HCT116 (cell line): ENCODE results near the gene AQP12B. TPM values are rescaled to one million over a fixed set of nuclear protein-coding genes. Genes with fewer than 3 reads are reported as not detected.

Source experiments
- ATAC-seq: fragments of 200-7000 bp; cut with Tn5 transposase; 2 replicates; pipeline ENCODE4 v1.9.1; 2020; ENCODE audit warnings: mild to moderate bottlenecking, moderate library complexity
- BruUV-seq: library from RNA; stranded (reverse); fragments of 400-500 nt; replicated peaks from 2 replicates; lab custom pipeline; 2021; lab: Mats Ljungman, UMichigan
- CTCF ChIA-PET: fragments of 300-600 bp; sonication (Branson Sonifier 250); formaldehyde crosslinking; loops from one replicate; lab custom pipeline; 2021; ENCODE audit warnings: antibody characterized with exemption; lab: Charles Lee
- POLR2A ChIA-PET: fragments of 300-600, 350-600 bp; sonication (Branson Sonifier 250); formaldehyde crosslinking; loops from one replicate; lab custom pipeline; 2021; ENCODE audit warnings: antibody characterized with exemption; lab: Charles Lee
- RAD21 ChIA-PET, 2 experiments: fragments of 300-600 bp; sonication (Branson Sonifier 250); formaldehyde crosslinking; loops; one replicate each; lab custom pipeline; 2023; ENCODE audit warnings: low total read pairs in 2 of 2; ENCODE audit not compliant: uncharacterized antibody in 2 of 2, unreplicated experiment in 2 of 2, low non-redundant PET in 1 of 2; lab: Charles Lee
- DNase-seq: peaks from one replicate; pipeline ENCODE4 v3.0.0-alpha.2; 2010; ENCODE audit warnings: low read depth, low spot score
- H2AFZ ChIP-seq: fragments of 200-600 bp; shearing (Covaris generic), sonication (generic); 2 replicates; pipeline ENCODE4 v1.6.1; 2017; ENCODE audit warnings: low read depth, mixed run types, mixed read lengths, antibody characterized with exemption, low read length; ENCODE audit not compliant: poor library complexity, severe bottlenecking
- H3K27ac ChIP-seq: 2 replicates; pipeline ENCODE4 v1.5.1; 2012; ENCODE audit warnings: low read depth, low read length
- H3K27me3 ChIP-seq: fragments of 200-600 bp; sonication (generic); 2 replicates; pipeline ENCODE4 v1.6.1; 2016; ENCODE audit warnings: mixed run types, low read length, mixed read lengths; ENCODE audit not compliant: insufficient read depth
- H3K36me3 ChIP-seq, 2 experiments: fragments of 200-500 bp in 1 of 2; fragments of 200-600 bp in 1 of 2; sonication (Bioruptor generic) in 1 of 2; sonication (generic) in 1 of 2; 2 replicates each; pipeline versions ENCODE4 v1.5.1 to v1.6.1; 2014 to 2016; ENCODE audit warnings: low read length in 2 of 2, inconsistent platforms in 1 of 2, mixed read lengths in 1 of 2, mixed run types in 1 of 2; ENCODE audit not compliant: insufficient read depth in 2 of 2, control insufficient read depth in 1 of 2
- H3K4me1 ChIP-seq, 2 experiments: fragments of 200-600 bp in 1 of 2; sonication (generic) in 1 of 2; 2 replicates each; pipeline versions ENCODE4 v1.5.1 to v1.6.1; 2012 to 2017; ENCODE audit warnings: low read length in 2 of 2, inconsistent platforms in 1 of 2, mild to moderate bottlenecking in 1 of 2, mixed read lengths in 1 of 2, mixed run types in 1 of 2, moderate library complexity in 1 of 2; ENCODE audit not compliant: insufficient read depth in 2 of 2, control insufficient read depth in 1 of 2
- H3K4me2 ChIP-seq: fragments of 200-600 bp; sonication (generic); 2 replicates; pipeline ENCODE4 v1.6.1; 2017; ENCODE audit warnings: mixed run types, low read length, mixed read lengths
- H3K4me3 ChIP-seq, 2 experiments: fragments of 200-600 bp in 1 of 2; sonication (generic) in 1 of 2; replicated peaks in 1 of 2; 2 replicates each; pipeline ENCODE4 v1.5.1; 2011 to 2016; ENCODE audit warnings: low read length in 2 of 2, control low read depth in 1 of 2, low read depth in 1 of 2, mild to moderate bottlenecking in 1 of 2, mixed read lengths in 1 of 2, mixed run types in 1 of 2
- H3K79me2 ChIP-seq: fragments of 200-600 bp; sonication (generic); 2 replicates; pipeline ENCODE4 v1.6.1; 2017; ENCODE audit warnings: mild to moderate bottlenecking, mixed run types, low read length, moderate library complexity, mixed read lengths; ENCODE audit not compliant: insufficient read depth
- H3K9ac ChIP-seq: fragments of 200-600 bp; sonication (generic); 2 replicates; pipeline ENCODE4 v1.6.1; 2016; ENCODE audit warnings: low read length, mixed read lengths
- H3K9me2 ChIP-seq: fragments of 200-600 bp; sonication (generic), shearing (Covaris generic); 2 replicates; pipeline ENCODE4 v1.6.1; 2017; ENCODE audit warnings: mixed run types, mild to moderate bottlenecking, moderate library complexity; ENCODE audit not compliant: insufficient read depth
- H3K9me3 ChIP-seq, 2 experiments: fragments of 200-500 bp in 1 of 2; fragments of 200-600 bp in 1 of 2; sonication (Bioruptor generic) in 1 of 2; sonication (generic) in 1 of 2; 2 replicates each; pipeline ENCODE4 v1.6.1; 2014 to 2017; ENCODE audit warnings: low read length in 2 of 2, mixed read lengths in 2 of 2, inconsistent platforms in 1 of 2, low read depth in 1 of 2, mild to moderate bottlenecking in 1 of 2, mixed run types in 1 of 2, moderate library complexity in 1 of 2; ENCODE audit not compliant: control insufficient read depth in 1 of 2, insufficient read depth in 1 of 2
- H4K20me1 ChIP-seq: fragments of 200-600 bp; sonication (generic), shearing (Covaris generic); 2 replicates; pipeline ENCODE4 v1.6.1; 2017; ENCODE audit warnings: mixed run types, mild to moderate bottlenecking, moderate library complexity; ENCODE audit not compliant: insufficient read depth
- CBX3 ChIP-seq: IDR thresholded peaks from 2 replicates; pipeline ENCODE4 v1.6.1; 2012; ENCODE audit warnings: low read depth
- CEBPB ChIP-seq: IDR thresholded peaks from 2 replicates; pipeline ENCODE4 v1.6.1; 2012; ENCODE audit warnings: low read depth
- ELF1 ChIP-seq: IDR thresholded peaks from 2 replicates; pipeline ENCODE4 v1.6.1; 2012; ENCODE audit warnings: low read depth, borderline replicate concordance
- EZH2 ChIP-seq: fragments of 200-600 bp; sonication (generic); IDR thresholded peaks from 2 replicates; pipeline ENCODE4 v1.6.1; 2017; ENCODE audit warnings: antibody characterized with exemption, mixed run types
- FOSL1 ChIP-seq: IDR thresholded peaks from 2 replicates; pipeline ENCODE4 v1.6.1; 2012; ENCODE audit warnings: low read depth
- JUND ChIP-seq: IDR thresholded peaks from 2 replicates; pipeline ENCODE4 v1.6.1; 2012
- RAD21 ChIP-seq: IDR thresholded peaks from 2 replicates; pipeline ENCODE4 v1.6.1; 2012; ENCODE audit warnings: low read depth, mild to moderate bottlenecking
- SIN3A ChIP-seq: IDR thresholded peaks from 2 replicates; pipeline ENCODE4 v1.6.1; 2012; ENCODE audit warnings: low read depth
- SP1 ChIP-seq: IDR thresholded peaks from 2 replicates; pipeline ENCODE4 v1.6.1; 2012; ENCODE audit warnings: low read depth
- SRF ChIP-seq: IDR thresholded peaks from 2 replicates; pipeline ENCODE4 v1.6.1; 2012; ENCODE audit warnings: low read depth
- TCF7L2 ChIP-seq: IDR thresholded peaks from 2 replicates; pipeline ENCODE4 v1.7.0; 2011; ENCODE audit warnings: borderline replicate concordance, inconsistent platforms; ENCODE audit not compliant: insufficient read depth, insufficient read length; ENCODE audit errors: extremely low read depth
- ZNF274 ChIP-seq: fragments of 200-500 bp; sonication (Bioruptor generic); IDR thresholded peaks from 2 replicates; pipeline ENCODE4 v1.6.1; 2014; ENCODE audit warnings: mild to moderate bottlenecking, low read depth, low read length, inconsistent platforms
- intact Hi-C: fragments of 100-400 bp; cut with micrococcal nuclease; formaldehyde crosslinking; loops from 2 replicates; pipeline ENCODE4 v1.10.0; 2022
- total RNA-seq: library from RNA; stranded (reverse); gene quantifications from one replicate; pipeline ENCODE4 v1.2.1, GENCODE V29; 2021; ENCODE audit not compliant: unreplicated experiment
- TF ChIP-seq, protein P1 (sequence below): IDR thresholded peaks from 2 replicates; pipeline ENCODE4 v1.6.1; 2012; ENCODE audit warnings: low read depth
- TF ChIP-seq, protein P2 (sequence below): IDR thresholded peaks from 2 replicates; pipeline ENCODE4 v1.6.1; 2012
- TF ChIP-seq, protein P3 (sequence below), 3 experiments: fragments of 200-600 bp in 1 of 3; sonication (generic) in 1 of 3; IDR thresholded peaks in 2 of 3; conservative IDR thresholded peaks in 1 of 3; 2 replicates each; pipeline ENCODE4 v1.5.1; 2012 to 2017; ENCODE audit warnings: low read depth in 2 of 3, low read length in 2 of 3, antibody characterized with exemption in 1 of 3, borderline replicate concordance in 1 of 3, control low read depth in 1 of 3, mild to moderate bottlenecking in 1 of 3, mixed read lengths in 1 of 3, mixed run types in 1 of 3, moderate library complexity in 1 of 3; ENCODE audit not compliant: insufficient read depth in 1 of 3
- TF ChIP-seq, protein P4 (sequence below): IDR thresholded peaks from 2 replicates; pipeline ENCODE4 v1.6.1; 2011; ENCODE audit warnings: mild to moderate bottlenecking, low read length, moderate library complexity; ENCODE audit not compliant: insufficient replicate concordance; ENCODE audit errors: extremely low read depth

AQP12B gene
- total RNA-seq, 1 experiment from 2014 or later: not detected

DNA sequence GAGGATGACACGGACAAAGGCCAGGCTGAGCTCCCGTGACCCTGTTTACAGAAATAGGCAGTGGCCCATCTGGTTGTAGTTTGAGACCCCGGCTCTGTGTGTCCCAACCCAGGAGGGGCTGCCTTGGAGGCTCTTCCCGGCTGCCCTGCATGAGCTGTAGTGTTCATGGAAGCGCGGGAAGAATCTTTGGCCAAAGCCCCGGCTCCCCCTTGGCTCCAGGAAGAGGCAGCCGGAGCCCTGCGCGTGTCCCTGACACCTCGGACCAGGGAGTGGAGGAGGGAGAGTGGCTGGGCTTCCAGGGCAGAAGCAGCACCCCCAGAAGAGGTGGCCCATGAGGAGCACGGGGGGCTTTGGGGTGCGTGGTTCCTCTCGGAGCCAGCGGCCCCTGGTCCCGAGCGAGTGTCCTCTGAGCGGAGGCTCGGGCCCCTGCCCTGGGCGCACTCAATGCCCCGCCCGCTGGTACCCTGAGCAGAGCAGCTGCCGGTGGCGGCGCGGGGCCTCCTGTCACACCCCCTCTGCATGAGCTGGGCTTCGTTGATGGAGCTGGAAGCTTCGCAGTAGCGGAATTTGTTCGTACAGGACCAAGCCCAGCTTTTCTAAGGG, 35.7 kb downstream of the AQP12B start (continued):
- TF ChIP-seq, protein P1, sequence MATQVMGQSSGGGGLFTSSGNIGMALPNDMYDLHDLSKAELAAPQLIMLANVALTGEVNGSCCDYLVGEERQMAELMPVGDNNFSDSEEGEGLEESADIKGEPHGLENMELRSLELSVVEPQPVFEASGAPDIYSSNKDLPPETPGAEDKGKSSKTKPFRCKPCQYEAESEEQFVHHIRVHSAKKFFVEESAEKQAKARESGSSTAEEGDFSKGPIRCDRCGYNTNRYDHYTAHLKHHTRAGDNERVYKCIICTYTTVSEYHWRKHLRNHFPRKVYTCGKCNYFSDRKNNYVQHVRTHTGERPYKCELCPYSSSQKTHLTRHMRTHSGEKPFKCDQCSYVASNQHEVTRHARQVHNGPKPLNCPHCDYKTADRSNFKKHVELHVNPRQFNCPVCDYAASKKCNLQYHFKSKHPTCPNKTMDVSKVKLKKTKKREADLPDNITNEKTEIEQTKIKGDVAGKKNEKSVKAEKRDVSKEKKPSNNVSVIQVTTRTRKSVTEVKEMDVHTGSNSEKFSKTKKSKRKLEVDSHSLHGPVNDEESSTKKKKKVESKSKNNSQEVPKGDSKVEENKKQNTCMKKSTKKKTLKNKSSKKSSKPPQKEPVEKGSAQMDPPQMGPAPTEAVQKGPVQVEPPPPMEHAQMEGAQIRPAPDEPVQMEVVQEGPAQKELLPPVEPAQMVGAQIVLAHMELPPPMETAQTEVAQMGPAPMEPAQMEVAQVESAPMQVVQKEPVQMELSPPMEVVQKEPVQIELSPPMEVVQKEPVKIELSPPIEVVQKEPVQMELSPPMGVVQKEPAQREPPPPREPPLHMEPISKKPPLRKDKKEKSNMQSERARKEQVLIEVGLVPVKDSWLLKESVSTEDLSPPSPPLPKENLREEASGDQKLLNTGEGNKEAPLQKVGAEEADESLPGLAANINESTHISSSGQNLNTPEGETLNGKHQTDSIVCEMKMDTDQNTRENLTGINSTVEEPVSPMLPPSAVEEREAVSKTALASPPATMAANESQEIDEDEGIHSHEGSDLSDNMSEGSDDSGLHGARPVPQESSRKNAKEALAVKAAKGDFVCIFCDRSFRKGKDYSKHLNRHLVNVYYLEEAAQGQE: no peak
- TF ChIP-seq, all 23 proteins: peak for 0

DNA sequence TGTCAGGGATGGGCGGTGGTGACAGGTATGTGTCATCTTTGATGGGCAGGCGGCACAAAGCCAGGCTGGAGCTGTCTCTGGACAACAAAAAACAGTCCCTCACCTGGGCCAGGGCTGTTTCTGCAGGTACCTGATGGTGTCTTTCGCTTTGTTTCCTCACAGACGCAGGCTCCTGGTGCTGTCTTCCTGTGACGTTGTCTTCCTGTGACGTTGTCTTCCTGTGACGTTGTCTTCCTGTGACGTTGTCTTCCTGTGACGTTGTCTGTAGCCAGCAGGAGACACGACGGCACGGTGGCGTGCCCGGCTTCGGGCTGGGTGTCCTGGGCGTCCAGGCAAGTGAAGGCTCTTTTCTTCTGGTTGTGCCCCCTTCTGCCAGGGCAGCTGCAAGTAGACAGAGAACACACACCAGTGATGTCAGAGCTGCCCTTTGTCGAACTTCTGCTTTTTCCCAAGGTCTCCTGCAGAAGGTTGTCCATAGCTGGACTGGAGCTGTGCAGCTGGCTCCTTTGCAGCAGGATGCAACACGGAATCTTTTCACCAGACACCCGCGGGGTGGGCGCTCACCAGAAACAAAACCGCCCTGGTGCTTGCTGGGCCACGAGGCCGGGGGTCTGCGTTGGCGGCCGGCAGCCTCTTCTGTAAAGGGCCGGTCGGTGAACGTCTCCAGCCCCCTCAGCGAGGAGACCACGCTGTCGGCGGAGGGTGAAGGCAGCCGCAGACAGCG, 36.3 kb downstream of the AQP12B start:
- Histone ChIP-seq H3K4me3 (no peak overlapping the region), H3K9ac (no peak overlapping the region), H2AFZ (no peak overlapping the region), H3K79me2 (no peaks in the 10 kb centered on the region), H3K4me1 (no peaks in the 10 kb centered on the region), H3K36me3 (no peaks in the 10 kb centered on the region), H3K27ac (no peak overlapping the region), H3K9me2 (no peaks in the 10 kb centered on the region), H3K9me3 (no peaks in the 10 kb centered on the region; a peak in 1 of 4 replicates), H4K20me1 (no peaks in the 10 kb centered on the region), H3K27me3 (peaks cover 14% of the 10 kb centered on the region), H3K4me2 (no peak overlapping the region)
- ChIA-PET POLR2A (no interaction called here), RAD21 (no interaction called here), CTCF (no interaction called here)
- ATAC-seq: no peak
- no peak for DNase-seq
- intact Hi-C loops: no loop called here
- BruUV-seq: no TSS peak
- TF ChIP-seq EZH2 (no peak), CEBPB (no peak), JUND (no peak), TCF7L2 (no peak), CBX3 (no peak), ZNF274 (no peak), FOSL1 (no peak), SP1 (no peak), RAD21 (no peak), SIN3A (no peak), SRF (no peak), ELF1 (no peak)
- TF ChIP-seq, protein P2, sequence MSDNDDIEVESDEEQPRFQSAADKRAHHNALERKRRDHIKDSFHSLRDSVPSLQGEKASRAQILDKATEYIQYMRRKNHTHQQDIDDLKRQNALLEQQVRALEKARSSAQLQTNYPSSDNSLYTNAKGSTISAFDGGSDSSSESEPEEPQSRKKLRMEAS: no peak
- TF ChIP-seq, protein P3, sequence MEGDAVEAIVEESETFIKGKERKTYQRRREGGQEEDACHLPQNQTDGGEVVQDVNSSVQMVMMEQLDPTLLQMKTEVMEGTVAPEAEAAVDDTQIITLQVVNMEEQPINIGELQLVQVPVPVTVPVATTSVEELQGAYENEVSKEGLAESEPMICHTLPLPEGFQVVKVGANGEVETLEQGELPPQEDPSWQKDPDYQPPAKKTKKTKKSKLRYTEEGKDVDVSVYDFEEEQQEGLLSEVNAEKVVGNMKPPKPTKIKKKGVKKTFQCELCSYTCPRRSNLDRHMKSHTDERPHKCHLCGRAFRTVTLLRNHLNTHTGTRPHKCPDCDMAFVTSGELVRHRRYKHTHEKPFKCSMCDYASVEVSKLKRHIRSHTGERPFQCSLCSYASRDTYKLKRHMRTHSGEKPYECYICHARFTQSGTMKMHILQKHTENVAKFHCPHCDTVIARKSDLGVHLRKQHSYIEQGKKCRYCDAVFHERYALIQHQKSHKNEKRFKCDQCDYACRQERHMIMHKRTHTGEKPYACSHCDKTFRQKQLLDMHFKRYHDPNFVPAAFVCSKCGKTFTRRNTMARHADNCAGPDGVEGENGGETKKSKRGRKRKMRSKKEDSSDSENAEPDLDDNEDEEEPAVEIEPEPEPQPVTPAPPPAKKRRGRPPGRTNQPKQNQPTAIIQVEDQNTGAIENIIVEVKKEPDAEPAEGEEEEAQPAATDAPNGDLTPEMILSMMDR (IDR thresholded peaks at IDR 0.05 in 2 of 3, conservative IDR thresholded peaks at IDR 0.05 in 1 of 3; ENCODE audit: borderline replicate concordance in 1 of 3, insufficient read depth in 1 of 3, low read depth in 2 of 3, low read length in 2 of 3): no peak
- TF ChIP-seq, protein P4, sequence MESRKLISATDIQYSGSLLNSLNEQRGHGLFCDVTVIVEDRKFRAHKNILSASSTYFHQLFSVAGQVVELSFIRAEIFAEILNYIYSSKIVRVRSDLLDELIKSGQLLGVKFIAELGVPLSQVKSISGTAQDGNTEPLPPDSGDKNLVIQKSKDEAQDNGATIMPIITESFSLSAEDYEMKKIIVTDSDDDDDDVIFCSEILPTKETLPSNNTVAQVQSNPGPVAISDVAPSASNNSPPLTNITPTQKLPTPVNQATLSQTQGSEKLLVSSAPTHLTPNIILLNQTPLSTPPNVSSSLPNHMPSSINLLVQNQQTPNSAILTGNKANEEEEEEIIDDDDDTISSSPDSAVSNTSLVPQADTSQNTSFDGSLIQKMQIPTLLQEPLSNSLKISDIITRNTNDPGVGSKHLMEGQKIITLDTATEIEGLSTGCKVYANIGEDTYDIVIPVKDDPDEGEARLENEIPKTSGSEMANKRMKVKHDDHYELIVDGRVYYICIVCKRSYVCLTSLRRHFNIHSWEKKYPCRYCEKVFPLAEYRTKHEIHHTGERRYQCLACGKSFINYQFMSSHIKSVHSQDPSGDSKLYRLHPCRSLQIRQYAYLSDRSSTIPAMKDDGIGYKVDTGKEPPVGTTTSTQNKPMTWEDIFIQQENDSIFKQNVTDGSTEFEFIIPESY: no peak
